Breast epithelium (tissue), 4 donors: ENCODE results near the gene SLC10A7. TPM values are rescaled to one million over a fixed set of nuclear protein-coding genes. Genes with fewer than 3 reads are reported as not detected.

Source experiments
- DNase-seq, 2 donors: peaks; one replicate each; pipeline ENCODE4 v3.0.0-alpha.2; 2019; ENCODE audit warnings: low spot score in 2 of 2
- H3K27ac ChIP-seq, 2 donors: fragments of 200-600 bp; sonication (generic) in 1 of 2; one replicate each; pipeline ENCODE4 v1.5.1; 2016 to 2019; ENCODE audit warnings: mild to moderate bottlenecking in 1 of 2
- H3K27me3 ChIP-seq, 2 donors: fragments of 200-600 bp; sonication (generic) in 1 of 2; one replicate each; pipeline versions ENCODE4 v1.5.1 to v1.6.0; 2017 to 2019; ENCODE audit warnings: control low read depth in 1 of 2, mild to moderate bottlenecking in 1 of 2
- H3K36me3 ChIP-seq: fragments of 200-600 bp; one replicate; pipeline ENCODE4 v1.5.1; 2019
- H3K4me1 ChIP-seq, 2 donors: fragments of 200-600 bp; sonication (generic); one replicate each; pipeline ENCODE4 v1.5.1; 2016 to 2019; ENCODE audit warnings: control low read depth in 1 of 2
- H3K4me3 ChIP-seq, 3 donors: fragments of 200-600 bp; sonication (generic); 1 replicate in 2 of 3; 2 replicates in 1 of 3; pipeline ENCODE4 v1.5.1; 2016 to 2019; ENCODE audit warnings: mild to moderate bottlenecking in 3 of 3, moderate library complexity in 2 of 3
- H3K9me3 ChIP-seq, 2 donors: fragments of 200-600 bp; sonication (generic) in 1 of 2; one replicate each; pipeline ENCODE4 v1.5.1; 2016 to 2019; ENCODE audit warnings: control low read depth in 1 of 2
- CTCF ChIP-seq, 3 donors: fragments of 450-650 bp; IDR thresholded peaks; one replicate each; pipeline ENCODE4 v1.5.1; 2016 to 2017; ENCODE audit warnings: antibody characterized with exemption in 3 of 3, mild to moderate bottlenecking in 3 of 3, moderate library complexity in 3 of 3
- POLR2A ChIP-seq: fragments of 450-650 bp; IDR thresholded peaks from one replicate; pipeline ENCODE4 v1.6.1; 2016; ENCODE audit warnings: antibody characterized with exemption, mild to moderate bottlenecking, moderate library complexity
- POLR2AphosphoS5 ChIP-seq, 3 donors: sonication (generic); formaldehyde crosslinking; IDR thresholded peaks; one replicate each; pipeline ENCODE4 v1.6.1; 2017; ENCODE audit warnings: antibody characterized with exemption in 3 of 3
- intact Hi-C: fragments of 100-400 bp; cut with DNase I; formaldehyde crosslinking; loops from one replicate; pipeline ENCODE4 v1.15.1; 2023; ENCODE audit warnings: low total_unique reads
- total RNA-seq, 3 donors: library from RNA; depleted of rRNA; stranded (reverse); fragments of >200 nt; gene quantifications; one replicate each; pipeline ENCODE4 v1.1.0, GENCODE V29; 2016

SLC10A7 gene
- total RNA-seq, 3 donors from 2014 or later, result 11.7 to 25.8 (median 17.0) TPM

DNA sequence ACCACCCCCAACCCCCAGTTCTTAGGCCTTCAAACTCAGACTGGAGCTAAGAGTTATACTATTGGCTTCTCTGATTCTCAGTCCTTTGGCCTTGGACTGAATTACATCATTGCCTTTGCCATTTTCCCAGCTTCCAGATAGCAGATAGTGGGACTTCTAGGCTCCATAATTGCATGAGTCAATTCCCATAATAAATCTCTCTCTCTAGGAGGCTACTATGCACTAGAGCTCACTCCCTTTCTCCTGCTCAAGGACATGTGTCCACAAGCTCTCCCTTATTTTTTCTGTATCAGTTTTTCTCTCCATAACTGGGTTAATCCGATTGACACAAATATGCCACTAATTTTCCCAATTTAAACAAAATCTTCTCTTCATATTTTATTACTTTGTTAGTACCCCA, 204.0 kb downstream of the SLC10A7 start:
- no peak overlapping the region for H3K4me3 ChIP-seq
- no peaks in the 10 kb centered on the region for H3K27me3 ChIP-seq
- intact Hi-C loops, result no loop called here
- no peak for DNase-seq
- no peak overlapping the region for H3K27ac ChIP-seq
- H3K9me3 ChIP-seq, result no peaks in the 10 kb centered on the region
- no peaks in the 10 kb centered on the region for H3K4me1 ChIP-seq
- H3K36me3 ChIP-seq, result no peaks in the 10 kb centered on the region
- TF ChIP-seq POLR2AphosphoS5 (IDR thresholded peaks at IDR 0.05) (no peak), CTCF (IDR thresholded peaks at IDR 0.05) (no peak), POLR2A (no peak)

DNA sequence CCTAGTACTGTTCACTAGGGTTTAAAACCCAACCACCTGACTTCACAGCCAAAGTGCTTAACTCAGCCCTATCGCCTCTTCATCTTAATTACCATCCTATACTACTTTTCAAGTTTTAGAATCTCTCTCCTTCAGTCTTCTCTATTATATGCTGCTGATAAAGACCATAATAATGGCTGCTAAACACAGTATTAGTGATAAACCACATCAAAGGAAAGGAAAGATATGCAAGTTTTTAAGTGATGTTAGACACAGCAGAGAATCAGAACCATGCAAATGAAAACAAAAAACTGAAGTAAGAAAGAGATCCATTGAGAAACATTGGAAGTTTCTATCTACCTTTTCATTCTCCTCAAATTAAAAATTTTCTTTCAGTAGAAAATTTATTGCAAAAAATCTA, 206.6 kb downstream of the SLC10A7 start:
- H3K4me3 ChIP-seq, result no peak overlapping the region
- H3K27me3 ChIP-seq, result no peaks in the 10 kb centered on the region
- TF ChIP-seq POLR2A (no peak), CTCF (IDR thresholded peaks at IDR 0.05) (no peak), POLR2AphosphoS5 (IDR thresholded peaks at IDR 0.05) (no peak)
- H3K36me3 ChIP-seq, result no peaks in the 10 kb centered on the region
- H3K27ac ChIP-seq, result no peak overlapping the region
- no peaks in the 10 kb centered on the region for H3K9me3 ChIP-seq
- no peak for DNase-seq
- H3K4me1 ChIP-seq, result no peaks in the 10 kb centered on the region
- intact Hi-C loops, result no loop called here

- H3K27me3 ChIP-seq, result no peaks in the 10 kb centered on the region
- no peaks in the 10 kb centered on the region for H3K9me3 ChIP-seq
- TF ChIP-seq POLR2AphosphoS5 (IDR thresholded peaks at IDR 0.05) (no peak), CTCF (IDR thresholded peaks at IDR 0.05) (no peak), POLR2A (no peak)
- intact Hi-C loops, result no loop called here
- no peak for DNase-seq
- no peak overlapping the region for H3K4me3 ChIP-seq
- H3K36me3 ChIP-seq, result no peaks in the 10 kb centered on the region
- no peaks in the 10 kb centered on the region for H3K4me1 ChIP-seq
- no peak overlapping the region for H3K27ac ChIP-seq
These were observed 210.3 kb downstream of the SLC10A7 start for GRCh38 chr4:146311238-146311970.

DNA sequence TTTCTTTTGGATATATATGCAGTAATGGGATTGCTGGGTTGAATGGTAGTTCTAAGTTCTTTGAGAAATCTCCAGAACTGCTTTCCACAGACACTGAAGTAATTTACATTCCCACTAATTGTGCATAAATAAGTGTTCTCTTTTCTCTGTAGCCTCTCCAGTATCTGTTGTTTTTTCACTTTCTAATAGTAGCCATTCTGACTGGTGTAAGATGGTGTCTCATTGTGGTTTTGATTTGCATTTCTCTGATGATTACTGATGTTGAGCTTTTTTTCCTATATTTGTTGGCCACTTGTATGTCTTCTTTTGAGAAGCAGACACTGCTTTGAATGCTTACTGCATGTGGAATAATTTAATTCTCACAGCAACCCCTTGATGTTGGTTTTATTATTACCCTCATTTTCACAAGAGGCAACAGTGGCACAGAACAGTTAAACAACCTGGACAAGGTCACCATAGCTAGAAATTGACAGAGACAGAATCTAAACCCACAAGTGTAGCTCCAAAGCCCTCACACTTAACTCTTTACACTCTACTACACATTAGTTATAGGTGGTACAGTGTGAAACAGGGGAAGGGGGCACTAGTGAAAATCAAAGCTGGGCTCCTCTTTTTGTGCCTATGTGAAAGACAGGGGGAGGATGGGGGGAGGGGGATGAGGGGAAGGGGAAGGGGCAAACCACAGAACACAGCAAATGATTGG, 211.3 kb downstream of the SLC10A7 start:
- no peaks in the 10 kb centered on the region for H3K9me3 ChIP-seq
- no peak overlapping the region for H3K4me3 ChIP-seq
- intact Hi-C loops, result no loop called here
- DNase-seq, result no peak
- no peak overlapping the region for H3K27ac ChIP-seq
- H3K27me3 ChIP-seq, result no peaks in the 10 kb centered on the region
- H3K4me1 ChIP-seq, result no peaks in the 10 kb centered on the region
- no peaks in the 10 kb centered on the region for H3K36me3 ChIP-seq
- TF ChIP-seq POLR2AphosphoS5 (IDR thresholded peaks at IDR 0.05), result no peak
- no peak for TF ChIP-seq POLR2A
- TF ChIP-seq CTCF (IDR thresholded peaks at IDR 0.05), result no peak

DNA sequence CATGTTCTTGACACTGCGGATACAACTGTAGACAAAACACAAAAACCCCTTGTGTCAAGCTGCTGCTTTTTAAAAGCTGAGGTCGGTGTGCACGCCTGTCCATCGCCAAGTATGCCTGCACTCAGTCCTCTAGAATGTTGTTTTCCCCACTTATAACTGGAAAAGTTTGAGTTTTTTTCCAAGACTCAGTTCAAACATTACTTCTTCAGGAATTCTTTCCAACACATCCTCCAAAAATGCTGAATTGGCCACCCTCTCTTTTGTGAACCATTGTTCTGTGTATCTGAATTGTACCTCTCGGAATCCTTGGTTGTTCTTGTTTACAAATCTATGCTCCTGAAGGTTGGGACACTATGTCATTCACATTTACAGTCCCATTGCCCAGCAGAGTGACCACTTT, 212.8 kb downstream of the SLC10A7 start:
- TF ChIP-seq POLR2A (no peak), CTCF (IDR thresholded peaks at IDR 0.05) (no peak), POLR2AphosphoS5 (IDR thresholded peaks at IDR 0.05) (no peak)
- intact Hi-C loops, result no loop called here
- Histone ChIP-seq H3K36me3 (no peaks in the 10 kb centered on the region), H3K27me3 (no peaks in the 10 kb centered on the region), H3K4me1 (no peaks in the 10 kb centered on the region), H3K9me3 (no peaks in the 10 kb centered on the region), H3K4me3 (no peak overlapping the region), H3K27ac (no peak overlapping the region)
- DNase-seq, result no peak
